Measurements from ENCODE around the gene KPRP.

Gene KPRP

DNA sequence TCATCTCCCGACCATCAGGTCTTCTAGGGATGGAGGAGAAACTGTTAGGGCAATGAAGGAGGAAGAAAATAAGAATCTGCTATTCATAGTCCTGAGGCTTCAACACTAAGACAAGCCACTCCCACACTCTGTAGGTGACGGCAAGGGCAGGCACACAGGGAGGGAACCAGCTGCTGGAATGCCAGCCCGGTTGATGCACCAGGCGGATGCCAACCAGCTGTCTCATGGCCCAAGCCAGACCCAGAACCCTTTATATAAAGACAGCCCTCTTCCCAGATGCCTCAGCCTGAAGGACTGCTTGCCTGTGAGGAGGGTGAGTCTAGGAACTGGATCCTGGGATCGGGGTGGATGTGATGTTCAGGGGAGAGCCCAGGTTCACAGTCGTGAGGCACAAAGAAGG lies at the start of gene KPRP:
Gene KPRP (plus strand): TSS at position 279 of the 400 bp plus-strand sequence. CDS start 1,564 bp downstream, outside the sequence.
- TF ChIP-seq GATA2 (IDR thresholded peaks at IDR 0.05; ENCODE audit: low read depth, low read length) (no peak), GATA3 (IDR thresholded peaks at IDR 0.05; ENCODE audit: low read depth, low read length) (no peak)

GRCh38 chr1:152718238-152718637 lies 39.6 kb upstream of the KPRP start:
- TF ChIP-seq GATA3 (IDR thresholded peaks at IDR 0.05; ENCODE audit: low read depth, low read length) (no peak), GATA2 (IDR thresholded peaks at IDR 0.05; ENCODE audit: low read depth, low read length) (no peak)

GRCh38 chr1:152725261-152725660 lies 32.6 kb upstream of the KPRP start:
- no peak for TF ChIP-seq GATA3 (IDR thresholded peaks at IDR 0.05; ENCODE audit: low read depth, low read length)
- TF ChIP-seq GATA2 (IDR thresholded peaks at IDR 0.05; ENCODE audit: low read depth, low read length): no peak

- TF ChIP-seq GATA3 (IDR thresholded peaks at IDR 0.05; ENCODE audit: low read depth, low read length): no peak
Observed at GRCh38 chr1:152728986-152729385, 28.8 kb upstream of the KPRP start.

GRCh38 chr1:152735648-152736047 lies 22.2 kb upstream of the KPRP start:
- no peak for TF ChIP-seq GATA2 (IDR thresholded peaks at IDR 0.05; ENCODE audit: low read depth, low read length)
- TF ChIP-seq GATA3 (IDR thresholded peaks at IDR 0.05; ENCODE audit: low read depth, low read length): no peak

DNA sequence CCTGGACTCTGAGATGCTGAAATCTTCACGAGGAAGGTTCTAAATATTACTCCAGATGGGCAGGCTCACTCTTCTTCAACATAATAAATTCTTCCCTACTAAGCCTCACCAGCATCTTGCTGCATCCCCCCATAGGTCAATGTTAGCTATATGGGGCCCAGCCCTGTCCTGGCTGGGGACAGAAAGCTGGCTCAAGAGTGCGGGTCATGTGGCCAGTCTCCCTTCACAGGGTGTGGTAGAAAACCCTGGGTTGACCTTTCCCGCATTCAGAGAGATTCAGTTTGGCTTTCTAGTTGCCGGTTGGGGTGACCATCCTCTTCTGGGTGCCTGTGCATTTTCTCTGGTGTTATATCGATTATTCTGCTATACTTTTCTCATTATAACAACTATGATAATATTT lies 19.8 kb upstream of the KPRP start:
- TF ChIP-seq GATA3 (IDR thresholded peaks at IDR 0.05; ENCODE audit: low read depth, low read length): no peak
- TF ChIP-seq GATA2 (IDR thresholded peaks at IDR 0.05; ENCODE audit: low read depth, low read length): no peak

DNA sequence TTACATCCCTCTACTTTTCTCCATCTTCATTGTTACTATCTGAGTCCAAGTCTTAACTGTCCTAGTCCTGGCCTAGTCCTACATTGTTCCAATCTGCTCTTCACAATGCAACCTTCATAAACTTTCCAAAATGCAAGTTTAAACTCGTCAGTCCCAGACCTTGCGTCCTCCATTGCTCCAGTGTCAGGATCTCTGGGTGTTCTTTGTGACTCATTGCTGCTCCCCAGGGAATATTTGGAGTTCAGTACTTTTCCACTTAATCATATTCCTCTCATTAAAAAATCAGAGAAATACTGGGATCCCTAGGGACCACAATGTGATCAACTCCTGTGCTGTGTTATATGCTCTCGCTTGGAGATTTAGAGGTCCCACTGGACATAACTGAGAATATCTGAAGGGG lies 18.0 kb upstream of the KPRP start:
- TF ChIP-seq GATA3 (IDR thresholded peaks at IDR 0.05; ENCODE audit: low read depth, low read length) (no peak), GATA2 (IDR thresholded peaks at IDR 0.05; ENCODE audit: low read depth, low read length) (no peak)

DNA sequence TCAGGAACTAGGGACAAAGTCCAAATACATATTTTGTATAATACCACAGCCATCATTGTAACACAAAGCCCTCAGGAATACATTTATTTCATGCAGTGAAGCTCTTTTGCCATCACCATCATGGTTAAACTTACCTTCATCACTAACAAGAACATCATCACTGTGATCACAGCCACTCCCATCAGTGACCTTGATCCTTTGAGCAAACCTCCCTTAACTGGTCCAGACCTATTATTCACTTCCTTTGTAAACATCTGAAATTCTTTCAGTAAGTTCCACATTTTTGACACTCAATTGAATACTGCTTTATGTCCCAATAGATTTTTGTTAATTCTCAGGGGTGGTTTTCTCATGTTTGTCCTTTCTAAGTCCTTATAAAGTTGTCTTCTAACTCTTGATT lies 16.2 kb upstream of the KPRP start:
- TF ChIP-seq GATA3 (IDR thresholded peaks at IDR 0.05; ENCODE audit: low read depth, low read length) (no peak), GATA2 (IDR thresholded peaks at IDR 0.05; ENCODE audit: low read depth, low read length) (no peak)

- no peak for TF ChIP-seq GATA3 (IDR thresholded peaks at IDR 0.05; ENCODE audit: low read depth, low read length)
- no peak for TF ChIP-seq GATA2 (IDR thresholded peaks at IDR 0.05; ENCODE audit: low read depth, low read length)
Observed at GRCh38 chr1:152743371-152744145, 14.3 kb upstream of the KPRP start.

DNA sequence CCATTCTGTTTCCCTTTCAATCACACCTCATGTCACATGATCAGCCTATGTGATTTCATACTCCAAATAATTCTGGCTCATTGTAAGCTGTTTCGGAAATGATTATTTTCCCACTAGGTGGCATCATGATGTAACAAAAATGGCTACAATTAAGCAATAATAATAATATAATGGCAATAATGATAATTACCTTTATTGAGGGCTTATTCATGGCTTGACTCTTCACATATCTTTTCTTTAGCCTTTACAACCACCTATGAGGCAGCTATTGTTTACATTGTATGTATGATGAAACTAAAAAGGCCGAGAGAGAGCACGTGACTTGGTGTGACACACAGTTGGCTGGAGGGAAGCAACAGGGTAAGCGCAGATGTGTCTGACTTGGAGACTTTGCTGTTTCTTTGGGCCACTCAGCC lies 12.5 kb upstream of the KPRP start:
- TF ChIP-seq GATA3 (IDR thresholded peaks at IDR 0.05; ENCODE audit: low read depth, low read length) (no peak), GATA2 (IDR thresholded peaks at IDR 0.05; ENCODE audit: low read depth, low read length) (no peak)

DNA sequence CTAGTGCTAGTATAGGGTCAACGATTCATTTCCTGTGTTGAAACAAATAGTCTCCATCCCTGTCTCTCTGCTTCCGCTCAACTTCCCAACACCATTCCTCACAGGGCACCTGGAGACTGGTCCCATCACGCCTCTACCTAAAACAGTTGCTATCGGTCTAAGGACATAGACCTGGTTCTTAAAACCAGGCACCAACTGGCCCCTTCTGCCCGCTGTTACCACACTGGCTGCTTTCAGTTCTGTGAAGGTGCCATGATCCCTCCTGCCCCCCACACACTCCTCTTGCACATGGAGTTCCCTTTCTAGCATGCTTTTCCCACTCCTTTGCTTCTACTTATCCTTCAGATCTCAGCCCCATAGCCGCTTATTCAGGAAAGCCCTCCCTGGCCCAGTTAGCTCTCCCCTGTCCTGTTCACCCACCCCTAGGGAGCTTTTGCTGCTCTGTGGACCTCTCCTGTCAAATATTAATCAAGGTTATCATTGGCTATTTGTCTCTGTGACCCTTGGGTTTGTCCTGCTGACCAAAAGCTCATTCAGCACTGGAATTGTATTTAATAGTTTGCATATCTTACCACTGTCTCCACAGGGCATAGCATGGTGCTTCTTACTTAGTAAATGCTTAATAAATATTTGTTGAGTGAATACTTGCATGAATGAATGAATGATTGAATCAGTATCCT lies 11.9 kb upstream of the KPRP start:
- TF ChIP-seq GATA2 (IDR thresholded peaks at IDR 0.05; ENCODE audit: low read depth, low read length) (no peak), GATA3 (IDR thresholded peaks at IDR 0.05; ENCODE audit: low read depth, low read length) (no peak)

DNA sequence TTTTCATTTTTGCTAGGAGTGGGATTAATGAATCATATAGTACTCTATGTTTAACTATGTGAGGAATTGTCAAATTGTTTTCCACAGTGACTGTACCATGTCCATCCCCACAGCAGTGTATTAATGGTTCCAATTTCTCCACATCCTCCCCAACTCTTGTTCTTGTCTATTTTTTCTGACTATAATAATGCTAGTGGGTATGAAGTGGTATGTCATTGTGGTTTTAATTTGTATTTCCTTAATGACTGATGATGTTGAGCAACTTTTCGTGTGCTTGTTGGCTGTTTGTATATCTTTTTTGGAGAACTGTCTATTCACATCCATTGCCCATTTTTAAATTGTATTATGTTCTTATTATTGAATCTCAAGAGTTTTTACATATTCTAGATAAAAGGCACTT lies 10.0 kb upstream of the KPRP start:
- TF ChIP-seq GATA2 (IDR thresholded peaks at IDR 0.05; ENCODE audit: low read depth, low read length) (no peak), GATA3 (IDR thresholded peaks at IDR 0.05; ENCODE audit: low read depth, low read length) (no peak)

GRCh38 chr1:152752225-152752624 lies 5.6 kb upstream of the KPRP start:
- TF ChIP-seq GATA3 (IDR thresholded peaks at IDR 0.05; ENCODE audit: low read depth, low read length) (no peak), GATA2 (IDR thresholded peaks at IDR 0.05; ENCODE audit: low read depth, low read length) (no peak)

GRCh38 chr1:152753586-152753985 lies 4.2 kb upstream of the KPRP start:
- no peak for TF ChIP-seq GATA3 (IDR thresholded peaks at IDR 0.05; ENCODE audit: low read depth, low read length)
- TF ChIP-seq GATA2 (IDR thresholded peaks at IDR 0.05; ENCODE audit: low read depth, low read length): no peak

GRCh38 chr1:152756872-152757271 lies 953 bp upstream of the KPRP start:
- TF ChIP-seq GATA3 (IDR thresholded peaks at IDR 0.05; ENCODE audit: low read depth, low read length) (no peak), GATA2 (IDR thresholded peaks at IDR 0.05; ENCODE audit: low read depth, low read length) (no peak)

All from SH-SY5Y (cell line).